ENCODE results near the gene GZMH.

Gene GZMH

GRCh38 chr14:24613241-24613640 is 3.8 kb upstream of the GZMH start:
- no peak for FAIRE-seq
- DNase-seq (ENCODE audit: insufficient read length, low spot score) = no peak
- TF ChIP-seq, protein P1, sequence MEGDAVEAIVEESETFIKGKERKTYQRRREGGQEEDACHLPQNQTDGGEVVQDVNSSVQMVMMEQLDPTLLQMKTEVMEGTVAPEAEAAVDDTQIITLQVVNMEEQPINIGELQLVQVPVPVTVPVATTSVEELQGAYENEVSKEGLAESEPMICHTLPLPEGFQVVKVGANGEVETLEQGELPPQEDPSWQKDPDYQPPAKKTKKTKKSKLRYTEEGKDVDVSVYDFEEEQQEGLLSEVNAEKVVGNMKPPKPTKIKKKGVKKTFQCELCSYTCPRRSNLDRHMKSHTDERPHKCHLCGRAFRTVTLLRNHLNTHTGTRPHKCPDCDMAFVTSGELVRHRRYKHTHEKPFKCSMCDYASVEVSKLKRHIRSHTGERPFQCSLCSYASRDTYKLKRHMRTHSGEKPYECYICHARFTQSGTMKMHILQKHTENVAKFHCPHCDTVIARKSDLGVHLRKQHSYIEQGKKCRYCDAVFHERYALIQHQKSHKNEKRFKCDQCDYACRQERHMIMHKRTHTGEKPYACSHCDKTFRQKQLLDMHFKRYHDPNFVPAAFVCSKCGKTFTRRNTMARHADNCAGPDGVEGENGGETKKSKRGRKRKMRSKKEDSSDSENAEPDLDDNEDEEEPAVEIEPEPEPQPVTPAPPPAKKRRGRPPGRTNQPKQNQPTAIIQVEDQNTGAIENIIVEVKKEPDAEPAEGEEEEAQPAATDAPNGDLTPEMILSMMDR (IDR thresholded peaks at IDR 0.05; ENCODE audit: insufficient read depth, missing control alignments) = no peak

DNA sequence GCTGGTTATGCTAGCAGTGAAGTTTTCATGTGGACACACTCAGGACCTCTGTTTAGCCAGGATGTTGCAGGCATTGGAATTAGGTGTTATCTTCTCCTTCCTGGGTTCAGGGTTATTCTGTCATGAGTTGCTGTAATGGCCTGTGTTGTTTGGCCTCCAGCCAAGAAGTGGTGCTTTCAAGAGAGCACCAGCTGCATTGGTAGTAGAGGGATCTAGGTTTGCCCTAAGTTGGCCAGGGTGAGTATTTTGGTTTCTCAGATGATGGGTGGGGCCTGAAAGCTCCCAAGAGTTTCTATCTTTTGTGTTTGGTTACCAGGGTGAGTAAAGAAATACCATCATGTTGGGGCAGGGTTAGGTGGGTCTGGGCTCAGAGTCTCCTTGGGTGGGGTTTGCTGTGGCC is 2.7 kb upstream of the GZMH start:
- TF ChIP-seq, protein P1 (IDR thresholded peaks at IDR 0.05; ENCODE audit: insufficient read depth, missing control alignments) = no peak
- no peak for FAIRE-seq
- no peak for DNase-seq (ENCODE audit: insufficient read length, low spot score)

DNA sequence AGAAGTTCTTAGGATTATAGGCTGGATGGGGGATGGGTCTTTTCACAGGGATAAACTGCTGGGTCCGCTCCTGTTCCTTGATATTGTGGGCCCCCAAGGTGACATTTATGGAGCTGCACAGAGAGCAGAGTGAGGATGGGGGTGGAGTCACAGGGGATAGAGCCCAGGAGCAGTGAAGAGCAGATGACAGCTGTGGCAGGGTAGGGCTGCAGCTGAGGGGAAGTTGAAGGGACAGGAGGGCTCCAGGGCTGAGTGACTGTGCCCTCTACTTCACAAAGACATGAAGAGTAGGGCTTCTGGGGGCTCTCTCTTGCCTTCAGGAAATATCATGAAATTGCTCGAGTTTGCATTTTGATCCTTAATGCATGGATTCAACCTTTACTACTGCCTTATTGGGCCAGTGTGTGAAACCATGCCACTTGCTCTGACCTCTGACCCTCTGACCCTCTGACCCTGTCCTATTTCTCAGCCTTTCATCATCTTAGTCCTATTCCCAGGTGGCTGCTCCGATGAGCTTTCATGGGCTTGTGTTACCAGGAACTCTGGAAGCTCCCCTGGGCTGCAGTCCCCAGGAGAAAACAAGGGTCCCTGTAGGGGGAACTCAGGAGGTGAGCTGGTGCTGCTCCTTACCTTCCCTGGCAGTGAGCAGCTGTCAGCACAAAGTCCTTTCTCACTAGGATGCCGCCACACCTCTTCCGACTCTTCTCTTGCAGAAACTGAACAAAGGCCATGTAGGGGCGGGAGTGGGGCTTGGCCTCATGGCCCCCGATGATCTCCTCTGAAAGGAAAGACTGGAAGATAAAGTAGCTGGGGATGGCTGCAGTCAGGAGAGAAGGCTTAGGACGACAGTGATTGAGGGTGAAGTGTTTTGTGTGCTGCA is 1.6 kb downstream of the GZMH start:
- FAIRE-seq (no peak), DNase-seq (ENCODE audit: insufficient read length, low spot score) (no peak)
- TF ChIP-seq, protein P1 (IDR thresholded peaks at IDR 0.05; ENCODE audit: insufficient read depth, missing control alignments) = no peak

DNA sequence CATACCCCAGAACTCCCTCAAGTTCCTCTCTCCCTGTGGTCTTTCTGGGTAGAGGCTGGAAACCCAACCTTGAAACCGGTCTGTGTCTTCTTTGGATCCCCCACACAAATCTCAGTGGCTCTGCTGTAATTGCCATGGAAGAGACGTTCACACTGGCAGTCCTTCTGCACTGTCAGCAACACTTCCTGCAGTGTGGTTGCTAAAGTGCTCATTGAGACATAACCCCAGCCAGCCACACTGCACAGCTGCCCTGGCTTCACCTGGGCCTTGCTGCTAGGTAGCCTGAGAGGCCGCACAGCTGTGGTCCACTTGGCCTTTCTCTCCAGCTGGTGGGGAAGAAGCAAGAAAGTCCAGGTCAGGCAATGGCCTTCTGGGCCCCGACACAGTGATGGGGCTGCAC is 2.4 kb downstream of the GZMH start:
- TF ChIP-seq, protein P1 (IDR thresholded peaks at IDR 0.05; ENCODE audit: insufficient read depth, missing control alignments) = no peak
- FAIRE-seq (no peak), DNase-seq (ENCODE audit: insufficient read length, low spot score) (no peak)

DNA sequence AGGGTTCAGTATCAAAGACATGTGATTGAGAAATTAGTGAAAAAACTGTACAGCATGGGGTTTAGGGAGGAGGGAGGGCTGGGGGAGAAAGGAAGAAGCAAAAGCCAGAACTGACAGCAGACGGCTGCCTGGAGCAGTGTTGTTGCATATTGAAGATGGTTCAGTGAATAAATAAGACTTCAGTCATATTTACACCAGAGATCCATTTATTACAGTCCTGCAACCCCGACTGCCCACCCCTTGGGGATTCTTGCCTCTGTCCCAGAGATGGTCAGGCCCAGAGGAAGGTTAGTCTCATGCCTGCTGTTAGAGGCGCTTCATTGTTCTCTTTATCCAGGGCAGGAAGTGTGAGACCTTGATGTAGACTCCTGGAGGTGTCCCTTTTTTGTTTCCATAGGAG is 3.2 kb downstream of the GZMH start:
- DNase-seq (ENCODE audit: insufficient read length, low spot score) (no peak), FAIRE-seq (no peak)
- TF ChIP-seq, protein P1 (IDR thresholded peaks at IDR 0.05; ENCODE audit: insufficient read depth, missing control alignments) = no peak

- TF ChIP-seq, protein P1 (IDR thresholded peaks at IDR 0.05; ENCODE audit: insufficient read depth, missing control alignments) = peak; percentile 64
- DNase-seq (ENCODE audit: insufficient read length, low spot score) (no peak), FAIRE-seq (no peak)
Measured at GRCh38 chr14:24605435-24606190, 3.9 kb downstream of the GZMH start.
